ENCODE results near the gene HOXA11.

- peak; percentile 34 for TF ChIP-seq EZH2 (IDR thresholded peaks at IDR 0.05; ENCODE audit: borderline replicate concordance, insufficient read depth, low read length, poor library complexity, severe bottlenecking)
- TF ChIP-seq CTCF (IDR thresholded peaks at IDR 0.05; ENCODE audit: poor library complexity, severe bottlenecking): no peak
- TF ChIP-seq TAF1 (IDR thresholded peaks at IDR 0.05; ENCODE audit: low read depth): no peak
- TF ChIP-seq RAD21 (conservative IDR thresholded peaks at IDR 0.05): no peak
- no peak for TF ChIP-seq REST (IDR thresholded peaks at IDR 0.05; ENCODE audit: borderline replicate concordance)
- TF ChIP-seq POLR2AphosphoS5 (IDR thresholded peaks at IDR 0.05): no peak
Observed at GRCh38 chr7:27154901-27155815, 29.9 kb downstream of the HOXA11 start.
